GM12892 (cell line): ENCODE measurements around the gene CLDN34.

ENCODE experiments used
- DNase-seq: peaks from one replicate; pipeline ENCODE4 v3.0.0; 2011; ENCODE audit not compliant: insufficient read length
- FAIRE-seq: peaks from 2 replicates; lab custom pipeline; 2011; peaks lifted over from hg19 to GRCh38; lab: Jason Lieb, UNC
- POLR2A ChIP-seq: IDR thresholded peaks from 2 replicates; pipeline ENCODE4 v1.6.1; 2011; ENCODE audit warnings: low read depth, low read length, control low read depth
- POLR2AphosphoS5 ChIP-seq: IDR thresholded peaks from 2 replicates; pipeline ENCODE4 v1.6.1; 2011; ENCODE audit warnings: low read depth, low read length, control low read depth
- TAF1 ChIP-seq: IDR thresholded peaks from 2 replicates; pipeline ENCODE4 v1.6.1; 2011; ENCODE audit warnings: low read depth, mild to moderate bottlenecking, control low read depth, low read length, borderline replicate concordance

CLDN34 gene

GRCh38 chrX:9943420-9943819, 23.7 kb upstream of the CLDN34 start:
- TF ChIP-seq POLR2A = no peak
- TF ChIP-seq TAF1 = no peak
- no peak for TF ChIP-seq POLR2AphosphoS5
- FAIRE-seq (no peak), DNase-seq (no peak)

- no peak for TF ChIP-seq POLR2A
- no peak for TF ChIP-seq POLR2AphosphoS5
- TF ChIP-seq TAF1 = no peak
- no peak for FAIRE-seq
- no peak for DNase-seq
Observed at GRCh38 chrX:9947131-9947794, 19.9 kb upstream of the CLDN34 start.

GRCh38 chrX:9948406-9948805, 18.8 kb upstream of the CLDN34 start:
- DNase-seq (no peak), FAIRE-seq (no peak)
- TF ChIP-seq POLR2AphosphoS5 (no peak), TAF1 (no peak), POLR2A (no peak)

GRCh38 chrX:9952300-9952699, 14.9 kb upstream of the CLDN34 start:
- DNase-seq = no peak
- FAIRE-seq = no peak
- TF ChIP-seq POLR2AphosphoS5 (no peak), POLR2A (no peak), TAF1 (no peak)

- TF ChIP-seq POLR2A (no peak), POLR2AphosphoS5 (no peak), TAF1 (no peak)
- FAIRE-seq (no peak), DNase-seq (no peak)
Observed at GRCh38 chrX:9953396-9953795, 13.8 kb upstream of the CLDN34 start.

- no peak for TF ChIP-seq TAF1
- no peak for TF ChIP-seq POLR2A
- no peak for TF ChIP-seq POLR2AphosphoS5
- FAIRE-seq (no peak), DNase-seq (no peak)
Observed at GRCh38 chrX:9955506-9955905, 11.7 kb upstream of the CLDN34 start.

GRCh38 chrX:9957743-9958142, 9.4 kb upstream of the CLDN34 start:
- DNase-seq (no peak), FAIRE-seq (no peak)
- TF ChIP-seq POLR2A = no peak
- no peak for TF ChIP-seq TAF1
- TF ChIP-seq POLR2AphosphoS5 = no peak

GRCh38 chrX:9958183-9958582, 9.0 kb upstream of the CLDN34 start:
- no peak for FAIRE-seq
- TF ChIP-seq TAF1 (no peak), POLR2A (no peak)
- DNase-seq = no peak

GRCh38 chrX:9961750-9962149, 5.4 kb upstream of the CLDN34 start:
- FAIRE-seq (no peak), DNase-seq (no peak)
- TF ChIP-seq POLR2AphosphoS5 (no peak), TAF1 (no peak), POLR2A (no peak)

GRCh38 chrX:9977635-9978034, 10.5 kb downstream of the CLDN34 start:
- no peak for DNase-seq
- no peak for FAIRE-seq
- no peak for TF ChIP-seq POLR2AphosphoS5

- no peak for DNase-seq
- no peak for FAIRE-seq
Observed at GRCh38 chrX:9980401-9980800, 13.2 kb downstream of the CLDN34 start.

GRCh38 chrX:9980927-9981326, 13.8 kb downstream of the CLDN34 start:
- DNase-seq (no peak), FAIRE-seq (no peak)
- TF ChIP-seq POLR2AphosphoS5 (no peak), POLR2A (no peak), TAF1 (no peak)

More at GRCh38 chrX:9980401-9980800, 13.2 kb downstream of the CLDN34 start:
- TF ChIP-seq POLR2AphosphoS5 (no peak), POLR2A (no peak), TAF1 (no peak)

- FAIRE-seq (no peak), DNase-seq (no peak)
- TF ChIP-seq POLR2AphosphoS5 (no peak), POLR2A (no peak), TAF1 (no peak)
Observed at GRCh38 chrX:9983441-9983840, 16.3 kb downstream of the CLDN34 start.
